Ishikawa (cell line): ENCODE results near the gene KRT85.

Source experiments
- CEBPB ChIP-seq: IDR thresholded peaks from 2 replicates; pipeline ENCODE4 v1.6.1; 2012
- CREB1 ChIP-seq: IDR thresholded peaks from 2 replicates; pipeline ENCODE4 v1.6.1; 2012; ENCODE audit warnings: low read depth
- EGR1 ChIP-seq: IDR thresholded peaks from 2 replicates; pipeline ENCODE4 v1.6.1; 2012
- EP300 ChIP-seq: IDR thresholded peaks from 2 replicates; pipeline ENCODE4 v1.6.1; 2012; ENCODE audit warnings: borderline replicate concordance
- FOXM1 ChIP-seq: IDR thresholded peaks from 2 replicates; pipeline ENCODE4 v1.6.1; 2012; ENCODE audit warnings: low read depth, borderline replicate concordance
- NFIC ChIP-seq: IDR thresholded peaks from 2 replicates; pipeline ENCODE4 v1.6.1; 2012
- RAD21 ChIP-seq: IDR thresholded peaks from 2 replicates; pipeline ENCODE4 v1.6.1; 2012; ENCODE audit warnings: low read depth
- TAF1 ChIP-seq: IDR thresholded peaks from 2 replicates; pipeline ENCODE4 v1.6.1; 2012; ENCODE audit warnings: low read depth, mild to moderate bottlenecking
- TCF12 ChIP-seq: IDR thresholded peaks from 2 replicates; pipeline ENCODE4 v1.6.1; 2012; ENCODE audit warnings: low read depth
- TEAD4 ChIP-seq: IDR thresholded peaks from 2 replicates; pipeline ENCODE4 v1.6.1; 2012
- YY1 ChIP-seq: IDR thresholded peaks from 2 replicates; pipeline ENCODE4 v1.6.1; 2012; ENCODE audit warnings: low read depth
- ZBTB7A ChIP-seq: IDR thresholded peaks from 2 replicates; pipeline ENCODE4 v1.6.1; 2012; ENCODE audit warnings: low read depth
- TF ChIP-seq, protein P1 (sequence below): IDR thresholded peaks from 2 replicates; pipeline ENCODE4 v1.6.1; 2012; ENCODE audit warnings: low read depth, mild to moderate bottlenecking
- TF ChIP-seq, protein P2 (sequence below): IDR thresholded peaks from 2 replicates; pipeline ENCODE4 v1.6.1; 2012
- TF ChIP-seq, protein P3 (sequence below): IDR thresholded peaks from 2 replicates; pipeline ENCODE4 v1.6.1; 2012

The KRT85 gene

DNA sequence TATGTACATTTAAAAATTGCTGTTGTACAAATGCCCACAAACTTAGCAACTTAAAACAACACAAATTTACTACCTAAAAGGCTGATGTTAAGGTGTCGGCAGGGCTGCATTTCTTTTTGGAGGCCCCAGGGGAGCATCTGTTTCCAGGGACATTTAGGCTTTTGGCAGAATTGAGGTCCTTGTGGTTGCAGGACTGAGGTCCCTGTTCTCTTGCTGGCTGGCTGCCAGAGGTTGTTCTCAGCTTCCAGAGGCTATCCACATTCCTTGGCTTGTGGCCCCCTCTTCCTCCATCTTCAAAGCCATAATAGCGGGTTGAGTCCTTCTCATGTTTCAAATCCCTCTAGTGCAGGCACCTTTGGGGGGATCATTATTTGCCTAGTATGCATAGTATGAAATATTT lies 23.7 kb downstream of the KRT85 start:
- TF ChIP-seq YY1 (no peak), EGR1 (no peak), NFIC (peak; percentile 59), TEAD4 (peak; percentile 14; the same call in 1 of the 2 replicates), CEBPB (no peak)
- TF ChIP-seq, protein P1, sequence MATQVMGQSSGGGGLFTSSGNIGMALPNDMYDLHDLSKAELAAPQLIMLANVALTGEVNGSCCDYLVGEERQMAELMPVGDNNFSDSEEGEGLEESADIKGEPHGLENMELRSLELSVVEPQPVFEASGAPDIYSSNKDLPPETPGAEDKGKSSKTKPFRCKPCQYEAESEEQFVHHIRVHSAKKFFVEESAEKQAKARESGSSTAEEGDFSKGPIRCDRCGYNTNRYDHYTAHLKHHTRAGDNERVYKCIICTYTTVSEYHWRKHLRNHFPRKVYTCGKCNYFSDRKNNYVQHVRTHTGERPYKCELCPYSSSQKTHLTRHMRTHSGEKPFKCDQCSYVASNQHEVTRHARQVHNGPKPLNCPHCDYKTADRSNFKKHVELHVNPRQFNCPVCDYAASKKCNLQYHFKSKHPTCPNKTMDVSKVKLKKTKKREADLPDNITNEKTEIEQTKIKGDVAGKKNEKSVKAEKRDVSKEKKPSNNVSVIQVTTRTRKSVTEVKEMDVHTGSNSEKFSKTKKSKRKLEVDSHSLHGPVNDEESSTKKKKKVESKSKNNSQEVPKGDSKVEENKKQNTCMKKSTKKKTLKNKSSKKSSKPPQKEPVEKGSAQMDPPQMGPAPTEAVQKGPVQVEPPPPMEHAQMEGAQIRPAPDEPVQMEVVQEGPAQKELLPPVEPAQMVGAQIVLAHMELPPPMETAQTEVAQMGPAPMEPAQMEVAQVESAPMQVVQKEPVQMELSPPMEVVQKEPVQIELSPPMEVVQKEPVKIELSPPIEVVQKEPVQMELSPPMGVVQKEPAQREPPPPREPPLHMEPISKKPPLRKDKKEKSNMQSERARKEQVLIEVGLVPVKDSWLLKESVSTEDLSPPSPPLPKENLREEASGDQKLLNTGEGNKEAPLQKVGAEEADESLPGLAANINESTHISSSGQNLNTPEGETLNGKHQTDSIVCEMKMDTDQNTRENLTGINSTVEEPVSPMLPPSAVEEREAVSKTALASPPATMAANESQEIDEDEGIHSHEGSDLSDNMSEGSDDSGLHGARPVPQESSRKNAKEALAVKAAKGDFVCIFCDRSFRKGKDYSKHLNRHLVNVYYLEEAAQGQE: no peak

DNA sequence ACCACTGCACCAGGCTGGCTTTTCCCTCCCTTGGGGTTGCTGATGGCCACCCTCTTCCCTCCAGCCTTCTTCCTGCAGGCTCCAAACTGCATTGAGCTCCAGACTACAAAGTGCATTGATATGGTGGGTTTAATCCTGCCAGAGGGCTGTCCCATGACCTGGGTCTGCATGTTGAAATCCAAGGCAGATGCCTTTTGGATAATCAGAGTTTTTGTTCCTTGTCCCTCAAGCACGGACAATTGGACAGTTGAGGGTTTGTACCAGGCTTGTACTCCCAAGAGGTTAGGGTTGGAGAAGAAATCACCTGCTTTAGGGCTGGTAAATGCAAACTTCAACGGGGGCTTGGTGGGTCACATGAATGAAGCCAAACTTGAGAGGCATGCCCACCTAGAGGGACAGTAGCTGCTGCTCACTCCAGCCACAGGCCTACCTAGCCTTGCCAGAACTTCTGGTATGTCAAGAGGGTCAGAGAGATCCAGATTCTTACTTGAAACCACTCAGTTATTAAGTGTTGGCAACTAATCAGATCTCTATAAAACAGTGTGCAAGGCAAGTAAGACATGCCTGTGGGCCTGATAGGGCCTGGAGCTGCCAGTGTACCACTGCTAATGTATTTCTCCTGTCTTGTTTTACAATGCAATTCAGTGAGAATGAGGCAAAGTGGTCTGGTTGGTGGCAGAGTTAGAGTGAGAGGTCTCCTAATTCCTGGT lies 24.3 kb downstream of the KRT85 start:
- TF ChIP-seq YY1 (no peak), CREB1 (no peak), ZBTB7A (no peak), TAF1 (no peak), EP300 (no peak), TCF12 (no peak), RAD21 (no peak), NFIC (no peak), EGR1 (no peak), TEAD4 (no peak), CEBPB (no peak), FOXM1 (no peak)
- TF ChIP-seq, protein P1: no peak
- TF ChIP-seq, protein P2, sequence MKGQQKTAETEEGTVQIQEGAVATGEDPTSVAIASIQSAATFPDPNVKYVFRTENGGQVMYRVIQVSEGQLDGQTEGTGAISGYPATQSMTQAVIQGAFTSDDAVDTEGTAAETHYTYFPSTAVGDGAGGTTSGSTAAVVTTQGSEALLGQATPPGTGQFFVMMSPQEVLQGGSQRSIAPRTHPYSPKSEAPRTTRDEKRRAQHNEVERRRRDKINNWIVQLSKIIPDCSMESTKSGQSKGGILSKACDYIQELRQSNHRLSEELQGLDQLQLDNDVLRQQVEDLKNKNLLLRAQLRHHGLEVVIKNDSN: no peak
- TF ChIP-seq, protein P3, sequence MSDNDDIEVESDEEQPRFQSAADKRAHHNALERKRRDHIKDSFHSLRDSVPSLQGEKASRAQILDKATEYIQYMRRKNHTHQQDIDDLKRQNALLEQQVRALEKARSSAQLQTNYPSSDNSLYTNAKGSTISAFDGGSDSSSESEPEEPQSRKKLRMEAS: no peak

DNA sequence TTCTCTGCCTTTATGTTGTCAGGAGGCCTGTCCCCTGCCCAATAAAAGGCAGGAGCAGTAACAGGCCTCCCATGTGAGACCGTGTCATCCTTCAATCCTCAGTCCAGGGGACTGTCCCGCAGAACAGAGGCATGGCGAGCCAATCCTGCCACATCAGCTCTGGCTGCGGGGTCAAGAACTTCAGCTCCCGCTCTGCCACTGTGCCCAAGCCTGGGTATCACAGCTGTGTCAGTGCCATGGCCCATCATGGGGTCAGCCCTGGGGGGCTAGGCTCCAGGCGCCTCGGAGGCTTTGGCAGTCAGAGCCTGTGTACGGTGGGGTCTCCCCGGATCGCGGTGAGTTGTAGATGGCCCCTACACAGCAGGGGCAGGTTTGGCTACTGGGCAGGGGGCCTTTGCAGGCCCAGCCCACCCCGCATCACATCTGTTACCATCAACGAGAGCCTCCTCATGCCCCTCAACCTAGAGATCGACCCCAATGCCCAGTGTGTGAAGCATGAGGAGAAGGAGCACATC lies 26.2 kb downstream of the KRT85 start:
- TF ChIP-seq TEAD4 (no peak), YY1 (no peak), TAF1 (no peak), TCF12 (no peak), CEBPB (no peak), EP300 (no peak)

DNA sequence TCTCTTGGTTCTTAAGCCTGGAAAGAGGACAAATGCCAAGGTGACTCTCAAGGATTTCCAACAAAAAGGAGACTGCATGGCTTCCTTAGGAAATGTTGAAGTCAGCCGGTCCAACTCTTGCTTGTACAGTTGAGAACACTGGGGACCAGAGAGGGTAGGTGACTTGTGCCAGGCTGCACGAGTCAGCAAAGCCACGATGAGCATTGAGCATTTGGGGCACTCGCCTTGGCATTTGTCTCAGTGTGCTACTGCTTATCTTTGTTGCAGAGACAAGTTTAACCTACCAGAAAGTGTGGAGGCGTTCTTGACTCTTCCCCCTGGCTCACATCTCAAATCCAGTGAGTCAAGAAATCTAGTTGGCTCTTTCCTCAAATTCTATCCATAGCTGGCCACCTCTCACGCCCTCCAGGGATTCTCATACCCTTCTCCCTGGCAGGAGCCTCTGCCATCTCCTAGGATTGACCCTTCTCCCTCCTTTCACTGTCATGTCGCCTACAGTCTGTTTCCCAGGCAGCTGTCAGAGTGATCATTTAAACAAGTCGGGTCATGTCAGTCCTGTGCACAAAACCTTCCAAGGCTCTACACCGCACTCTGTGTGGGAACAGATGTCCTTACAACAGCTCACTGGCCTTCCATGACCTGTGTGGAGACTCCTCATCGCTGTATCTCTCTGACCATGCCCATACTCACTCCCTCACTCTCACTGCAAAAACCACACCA lies 28.9 kb downstream of the KRT85 start:
- TF ChIP-seq, protein P3: no peak
- TF ChIP-seq, protein P2: no peak
- no peak for TF ChIP-seq TEAD4
- TF ChIP-seq, protein P1: no peak
- no peak for TF ChIP-seq YY1
- no peak for TF ChIP-seq RAD21
- no peak for TF ChIP-seq EGR1
- no peak for TF ChIP-seq CREB1
- TF ChIP-seq TAF1: no peak
- no peak for TF ChIP-seq CEBPB
- TF ChIP-seq FOXM1: no peak
- no peak for TF ChIP-seq TCF12
